A549 treated with DMSO at 1 μM for 4 hours (cell line): ENCODE results near the gene GNAS. TPM values are rescaled to one million over a fixed set of nuclear protein-coding genes. Genes with fewer than 3 reads are reported as not detected.

Source experiments
- total RNA-seq: library from RNA; stranded (reverse); fragments of 200-300 nt; extraction: Qiagen RNA extraction; gene quantifications from 5 replicates; pipeline ENCODE4 v1.2.3, GENCODE V29; 2022; ENCODE audit warnings: low read depth

The GNAS gene
- 662 to 718 TPM (median 697 TPM) in 5 replicates for total RNA-seq

DNA sequence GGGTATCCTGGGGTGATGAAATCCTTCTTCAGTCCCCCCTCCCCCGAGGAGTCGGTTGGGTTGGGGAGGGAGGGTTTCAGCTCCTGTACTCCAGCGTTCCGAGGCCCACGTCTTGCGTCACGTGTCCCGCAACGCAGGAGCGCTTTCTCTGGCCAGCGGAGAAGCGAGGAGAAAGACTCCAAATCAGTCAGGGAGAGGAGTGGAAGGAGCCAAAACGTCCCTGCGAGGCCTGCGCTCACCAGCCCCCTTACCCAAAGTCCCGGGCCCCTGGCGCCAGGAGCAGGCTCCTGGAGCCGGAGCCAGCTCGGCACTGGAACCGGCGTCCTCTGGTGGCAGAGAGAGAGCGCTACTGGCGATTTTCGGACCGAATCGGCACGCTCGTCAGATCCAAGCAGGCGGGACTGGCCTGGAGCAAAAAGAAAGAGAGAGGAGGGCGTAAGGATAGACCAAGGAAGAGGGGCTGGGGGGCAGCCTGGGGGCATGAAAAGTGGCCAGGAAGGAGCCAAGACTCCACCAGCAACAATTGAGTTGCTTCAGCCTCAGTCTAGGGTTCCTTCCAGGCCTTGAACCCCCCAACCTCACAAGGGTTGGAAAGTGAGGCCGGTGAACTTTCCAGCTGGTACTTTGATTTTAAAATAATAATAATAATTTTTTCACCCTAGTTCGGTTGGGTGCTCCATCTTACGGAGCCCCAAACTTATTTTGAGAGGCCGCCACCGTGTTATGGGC is at the start of gene GNAS:
Gene GNAS (plus strand): TSS at position 174 of the 729 bp plus-strand sequence.

GRCh38 chr20:58850693-58851174 is 1.8 kb upstream of the GNAS start, which contains the start of gene GNAS-AS1:
GNAS-AS1 (minus strand) TSS chr20:58850902.

Other genes starting within 250 kb of the GNAS start
- gene STX16, start 201.4 kb upstream of the GNAS start, total RNA-seq = 35.0 to 38.0 TPM (median 36.5 TPM) in 5 replicates
- gene NPEPL1, start 159.9 kb upstream of the GNAS start, total RNA-seq = 29.5 to 36.2 TPM (median 33.3 TPM) in 5 replicates
- gene GNAS-AS1, start 1.8 kb upstream of the GNAS start, total RNA-seq = not detected in 5 replicates
- gene NELFCD, start 128.5 kb downstream of the GNAS start, total RNA-seq = 44.0 to 46.8 TPM (median 45.0 TPM) in 5 replicates
- gene CTSZ, start 154.5 kb downstream of the GNAS start, total RNA-seq = 155 to 184 TPM (median 173 TPM) in 5 replicates
- gene TUBB1, start 166.7 kb downstream of the GNAS start, total RNA-seq = 0.02 TPM in 1 of 5 replicates, not detected in the others
- 91.8 to 114 TPM (median 94.5 TPM) in 5 replicates for gene ATP5F1E, start 179.6 kb downstream of the GNAS start, total RNA-seq
- 53.9 to 69.9 TPM (median 64.5 TPM) in 5 replicates for gene PRELID3B, start 190.1 kb downstream of the GNAS start, total RNA-seq